HG03196 (cell line): ENCODE results near the gene TSPY8.
"Not testable (repeated sequence)": the region's sequence is repeated elsewhere in the genome, so short reads cannot be mapped to it uniquely, and the experiment has no call there.

Source experiments
- ATAC-seq: cut with Tn5 transposase; IDR thresholded peaks from one replicate; pipeline ENCODE4 v1.9.1; 2021; ENCODE audit not compliant: unreplicated experiment

Gene TSPY8

GRCh38 chrY:9357497-9357896 is at the start of gene TSPY8:
Gene TSPY8, plus strand, starts transcription at chrY:9357797. Its CDS starts 46 bp downstream, at chrY:9357843.
- not testable (repeated sequence) for ATAC-seq

- no peak for ATAC-seq
Observed at GRCh38 chrY:9320996-9321395, 36.6 kb upstream of the TSPY8 start.

GRCh38 chrY:9337164-9337563 is 20.4 kb upstream of the TSPY8 start, which contains the start of gene TSPY4:
Gene TSPY4, plus strand, starts transcription at chrY:9337464. Its CDS starts 46 bp downstream, at chrY:9337510.
- ATAC-seq: not testable (repeated sequence)

- ATAC-seq: not testable (repeated sequence)
Observed at GRCh38 chrY:9396527-9396926, 38.9 kb downstream of the TSPY8 start.

GRCh38 chrY:9398121-9398520 is 40.5 kb downstream of the TSPY8 start, which contains the start of gene TSPY3:
Gene TSPY3, plus strand, starts transcription at chrY:9398421. Its CDS starts 46 bp downstream, at chrY:9398467.
- ATAC-seq: not testable (repeated sequence)
